Measurements from ENCODE around the gene CC2D1B.

DNA sequence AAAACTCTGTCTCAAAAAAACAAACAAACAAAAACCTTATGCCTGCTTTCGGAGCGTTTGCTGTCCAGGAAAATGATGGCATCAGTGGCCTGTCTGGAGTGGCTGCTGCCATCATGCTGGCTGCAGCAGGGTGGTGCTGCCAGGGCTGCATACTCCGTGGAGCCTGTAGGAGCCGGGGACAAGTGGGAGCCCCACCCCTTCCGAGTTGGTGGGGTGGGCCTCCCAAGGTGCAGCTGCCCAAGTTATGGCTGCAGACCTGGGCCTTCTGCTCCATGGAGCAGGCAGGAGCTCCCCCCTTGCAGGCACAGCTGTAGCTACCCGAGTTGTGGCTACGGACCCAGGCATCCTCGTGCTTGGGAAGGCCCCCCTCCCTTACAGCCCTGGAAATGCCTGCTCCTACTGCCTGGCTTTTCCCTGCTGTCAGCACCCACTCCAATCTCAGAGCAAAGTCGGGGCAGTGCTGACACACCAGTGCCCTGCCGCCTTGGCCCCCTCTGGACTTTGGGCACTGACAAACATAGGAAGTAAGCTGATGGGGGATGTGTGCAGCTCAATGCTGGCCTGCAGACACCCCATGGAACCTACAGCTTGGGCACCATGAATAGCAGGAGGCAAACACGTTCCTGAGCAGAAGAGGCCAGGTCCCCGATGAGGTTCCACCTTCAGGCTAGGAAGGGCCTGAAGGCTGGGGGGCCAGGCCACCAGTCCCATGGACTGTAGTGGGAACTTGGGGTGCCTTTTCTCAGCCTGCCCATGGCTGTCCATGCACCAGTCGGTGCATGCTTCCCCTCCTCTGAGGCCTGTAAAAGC lies 60.4 kb downstream of the CC2D1B start:
- no peak for TF ChIP-seq POLR2A (IDR thresholded peaks at IDR 0.05)
- TF ChIP-seq, protein P1, sequence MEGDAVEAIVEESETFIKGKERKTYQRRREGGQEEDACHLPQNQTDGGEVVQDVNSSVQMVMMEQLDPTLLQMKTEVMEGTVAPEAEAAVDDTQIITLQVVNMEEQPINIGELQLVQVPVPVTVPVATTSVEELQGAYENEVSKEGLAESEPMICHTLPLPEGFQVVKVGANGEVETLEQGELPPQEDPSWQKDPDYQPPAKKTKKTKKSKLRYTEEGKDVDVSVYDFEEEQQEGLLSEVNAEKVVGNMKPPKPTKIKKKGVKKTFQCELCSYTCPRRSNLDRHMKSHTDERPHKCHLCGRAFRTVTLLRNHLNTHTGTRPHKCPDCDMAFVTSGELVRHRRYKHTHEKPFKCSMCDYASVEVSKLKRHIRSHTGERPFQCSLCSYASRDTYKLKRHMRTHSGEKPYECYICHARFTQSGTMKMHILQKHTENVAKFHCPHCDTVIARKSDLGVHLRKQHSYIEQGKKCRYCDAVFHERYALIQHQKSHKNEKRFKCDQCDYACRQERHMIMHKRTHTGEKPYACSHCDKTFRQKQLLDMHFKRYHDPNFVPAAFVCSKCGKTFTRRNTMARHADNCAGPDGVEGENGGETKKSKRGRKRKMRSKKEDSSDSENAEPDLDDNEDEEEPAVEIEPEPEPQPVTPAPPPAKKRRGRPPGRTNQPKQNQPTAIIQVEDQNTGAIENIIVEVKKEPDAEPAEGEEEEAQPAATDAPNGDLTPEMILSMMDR (IDR thresholded peaks at IDR 0.05), result no peak

Data from body of pancreas (tissue), 4 donors.